ENCODE data around the gene WBP4.
"Not testable (repeated sequence)": the region's sequence is repeated elsewhere in the genome, so short reads cannot be mapped to it uniquely, and the experiment has no call there.

The WBP4 gene

DNA sequence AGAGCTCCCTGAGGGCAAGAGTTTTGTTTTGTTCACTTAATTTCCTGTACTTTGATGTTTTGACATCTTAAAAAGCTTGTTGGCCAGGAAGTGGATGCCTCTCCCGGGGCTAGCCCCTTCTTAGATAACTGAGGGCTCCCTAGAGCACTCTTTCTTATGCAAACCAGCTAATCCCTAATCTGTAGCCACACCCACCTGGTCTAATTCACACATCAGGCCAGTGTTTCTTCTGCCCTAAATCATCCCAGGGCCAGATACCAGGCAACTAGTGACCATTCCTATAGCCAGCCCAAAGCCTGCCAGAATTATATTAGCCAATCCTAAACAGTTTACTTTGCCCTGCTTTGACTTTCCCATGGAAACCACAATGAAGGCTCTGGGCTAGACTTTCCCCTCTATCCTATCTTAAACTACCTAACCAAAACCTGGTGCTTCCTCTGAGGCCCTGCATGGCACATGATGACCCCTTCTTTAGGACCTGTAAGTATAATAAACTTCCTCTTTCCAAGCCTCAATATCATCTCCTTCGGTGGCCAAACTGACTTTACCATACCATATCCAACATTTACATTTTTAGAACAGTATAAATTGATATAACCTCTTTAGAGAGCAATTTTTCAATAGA, 24.8 kb downstream of the WBP4 start:
- no peak for DNase-seq

GRCh38 chr13:41095681-41096080, 34.4 kb downstream of the WBP4 start:
- not testable (repeated sequence) for DNase-seq

- DNase-seq: no peak
Observed at GRCh38 chr13:41098761-41099160, 37.5 kb downstream of the WBP4 start.

GRCh38 chr13:41099986-41100385, 38.7 kb downstream of the WBP4 start:
- no peak for DNase-seq

DNA sequence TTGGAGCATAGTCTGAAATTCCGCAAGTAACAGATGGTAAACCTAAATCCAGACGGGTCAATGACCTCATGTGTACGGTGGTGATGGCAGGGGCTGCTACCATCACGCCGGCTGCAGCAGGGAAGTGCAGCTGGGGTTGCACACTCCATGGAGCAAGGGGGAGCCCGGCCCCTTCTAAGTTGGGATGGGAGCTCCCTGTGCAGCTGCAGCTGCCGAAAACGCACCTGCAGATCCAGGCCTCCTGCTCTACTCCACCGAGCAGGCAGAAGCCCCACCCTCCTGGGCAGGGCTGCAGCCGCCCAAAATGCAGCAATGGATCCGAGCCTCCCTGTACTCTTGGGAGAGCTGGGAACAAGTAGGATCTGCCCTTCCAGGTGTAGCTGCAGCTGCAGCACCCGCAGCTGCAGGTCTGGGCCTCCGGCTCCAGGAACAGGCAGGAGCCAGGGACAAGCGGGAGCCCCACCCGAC, 45.8 kb downstream of the WBP4 start:
- DNase-seq: no peak

DNA sequence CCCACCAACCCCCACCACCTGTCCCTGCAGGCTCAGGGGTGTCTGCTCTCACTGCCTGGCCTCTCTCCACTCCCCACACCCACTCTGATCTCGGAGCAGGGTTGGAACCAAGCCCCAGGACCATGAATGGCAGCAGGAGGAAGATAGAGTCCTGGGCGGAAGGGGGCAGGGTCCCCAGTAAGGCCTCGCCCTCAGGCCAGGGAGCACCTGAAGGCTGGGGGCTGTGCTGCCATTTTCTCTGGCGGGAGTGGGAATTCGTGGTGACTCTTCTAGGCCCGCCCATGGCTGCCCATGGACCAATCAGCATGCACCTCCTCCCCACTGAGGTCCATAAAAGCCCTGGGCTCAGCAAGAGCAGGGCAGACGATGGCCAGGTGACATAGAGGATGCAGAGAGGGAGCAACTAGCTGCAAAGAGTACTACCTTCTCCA, 46.3 kb downstream of the WBP4 start:
- DNase-seq: no peak

GRCh38 chr13:41111454-41111853, 50.1 kb downstream of the WBP4 start:
- no peak for DNase-seq

GRCh38 chr13:41117869-41118268, 56.6 kb downstream of the WBP4 start:
- DNase-seq: no peak

- no peak for DNase-seq
Observed at GRCh38 chr13:41122838-41123237, 61.5 kb downstream of the WBP4 start.

DNA sequence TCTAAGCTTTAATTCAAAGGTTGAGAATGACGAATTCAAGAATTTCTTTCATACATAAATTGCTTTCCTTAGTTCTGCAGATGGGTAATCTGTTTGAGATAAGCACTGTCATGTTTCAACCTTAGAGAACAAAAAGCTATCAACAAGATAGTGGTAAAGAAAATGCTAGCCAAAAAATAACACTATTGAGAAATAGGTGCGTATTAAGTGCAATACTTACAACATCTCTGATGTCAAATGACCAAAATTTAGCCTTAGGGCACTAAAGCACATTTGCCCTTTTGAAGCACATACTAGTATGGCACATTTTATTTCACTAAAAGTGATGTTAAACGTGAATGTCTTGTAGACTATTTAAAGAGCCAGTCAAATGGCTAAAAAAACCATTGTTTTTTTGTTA, 66.4 kb downstream of the WBP4 start:
- DNase-seq: no peak

GRCh38 chr13:41130356-41130755, 69.0 kb downstream of the WBP4 start:
- no peak for DNase-seq

DNA sequence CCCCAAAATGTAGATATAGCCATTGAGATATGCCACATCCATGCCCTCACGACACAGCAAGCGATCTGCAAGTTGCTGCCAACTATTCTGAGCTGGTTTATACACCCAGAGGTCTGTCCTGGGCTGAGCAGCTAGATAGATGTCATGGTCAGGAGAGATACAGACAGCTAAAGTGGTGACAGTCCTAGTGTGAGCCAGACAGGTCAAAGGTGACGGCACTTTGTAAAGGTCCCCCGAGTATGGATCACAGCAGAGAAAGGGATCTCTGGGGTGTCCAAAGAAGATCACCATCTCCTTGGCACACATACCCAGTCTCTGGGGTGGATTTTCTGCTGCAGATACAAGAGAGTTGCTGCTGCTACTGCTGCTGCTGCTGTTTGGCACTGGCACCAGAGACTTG, 69.9 kb downstream of the WBP4 start:
- not testable (repeated sequence) for DNase-seq

GRCh38 chr13:41131660-41132511, 70.6 kb downstream of the WBP4 start:
- not testable (repeated sequence) for DNase-seq

GRCh38 chr13:41132512-41133152, 71.3 kb downstream of the WBP4 start, which contains the start of gene KBTBD6:
Gene KBTBD6 (minus strand): TSS chr13:41132802. CDS start chr13:41132511, 291 bp downstream.
- DNase-seq: peak; percentile 96

Data from activated naive CD4-positive, alpha-beta T cell treated with anti-CD3 and anti-CD28 coated beads, Interleukin-2, amount 50 U/mL, for 16 hours (primary cell).